K562 (cell line): ENCODE data around the gene SYS1. TPM values are rescaled to one million over a fixed set of nuclear protein-coding genes. Genes with fewer than 3 reads are reported as not detected.

Experiments
- ATF3 ChIP-seq, 2 experiments: fragments of 450-650 bp in 1 of 2; sonication (generic) in 1 of 2; formaldehyde crosslinking in 1 of 2; IDR thresholded peaks in 1 of 2; conservative IDR thresholded peaks in 1 of 2; 2 replicates each; pipeline versions ENCODE4 v1.6.1 to v1.8.1; 2016 to 2023; ENCODE audit warnings: mild to moderate bottlenecking in 2 of 2, moderate library complexity in 2 of 2, inconsistent platforms in 1 of 2, missing genetic modification reagents in 1 of 2
- ATF7 ChIP-seq: fragments of 450-650 bp; IDR thresholded peaks from 2 replicates; pipeline ENCODE4 v1.7.1; 2014; ENCODE audit warnings: mild to moderate bottlenecking, moderate library complexity
- ETV5 ChIP-seq: sonication (generic); formaldehyde crosslinking; IDR thresholded peaks from 2 replicates; pipeline ENCODE4 v1.4.0; 2020; ENCODE audit warnings: low read depth, mild to moderate bottlenecking, missing genetic modification reagents
- HDAC2 ChIP-seq: fragments of 450-650 bp; IDR thresholded peaks from 2 replicates; pipeline ENCODE4 v1.6.1; 2016; ENCODE audit warnings: mild to moderate bottlenecking
- KDM1A ChIP-seq, 2 experiments: fragments of 450-650 bp; IDR thresholded peaks; 2 replicates each; pipeline ENCODE4 v1.6.1; 2016; ENCODE audit warnings: mild to moderate bottlenecking in 2 of 2
- NCOA1 ChIP-seq: fragments of 450-650 bp; IDR thresholded peaks from 2 replicates; pipeline ENCODE4 v1.6.1; 2016; ENCODE audit warnings: low read depth
- SOX6 ChIP-seq: fragments of 450-650 bp; IDR thresholded peaks from 2 replicates; pipeline ENCODE4 v1.6.1; 2014; ENCODE audit warnings: mild to moderate bottlenecking
- SRF ChIP-seq, 2 experiments: fragments of 250-450, 450-650 bp in 1 of 2; sonication (Bioruptor Pico) in 1 of 2; sonication (generic) in 1 of 2; formaldehyde crosslinking; IDR thresholded peaks; 2 replicates each; pipeline versions ENCODE4 v1.5.0 to v1.5.1; 2020 to 2022; ENCODE audit warnings: mild to moderate bottlenecking in 1 of 2, missing genetic modification reagents in 1 of 2
- STAT5A ChIP-seq: IDR thresholded peaks from 2 replicates; pipeline ENCODE4 v1.6.1; 2012; ENCODE audit warnings: low read length, inconsistent platforms, borderline replicate concordance
- ZBTB2 ChIP-seq: fragments of 450-650 bp; IDR thresholded peaks from 2 replicates; pipeline ENCODE4 v1.6.1; 2016; ENCODE audit warnings: antibody characterized with exemption
- ZEB2 ChIP-seq: fragments of 450-650 bp; IDR thresholded peaks from 2 replicates; pipeline ENCODE4 v1.6.1; 2016
- ZNF277 ChIP-seq: fragments of 250-450 bp; sonication (Bioruptor Pico); IDR thresholded peaks from 2 replicates; pipeline ENCODE4 v1.8.0; 2022; ENCODE audit warnings: inconsistent platforms, mild to moderate bottlenecking, moderate library complexity, borderline replicate concordance
- ZNF395 ChIP-seq: fragments of 200-800 bp; sonication (Bioruptor generic); IDR thresholded peaks from 2 replicates; pipeline ENCODE4 v1.6.1; 2017; ENCODE audit warnings: missing genetic modification characterization, missing compliant biosample characterization
- ZNF408 ChIP-seq: fragments of 250-450 bp; sonication (Bioruptor Pico); IDR thresholded peaks from 2 replicates; pipeline ENCODE4 v1.4.0; 2020; ENCODE audit warnings: low read depth, mild to moderate bottlenecking, moderate library complexity
- ZNF445 ChIP-seq: fragments of 250-450 bp; sonication (Bioruptor Pico); IDR thresholded peaks from 2 replicates; pipeline ENCODE4 v1.4.0; 2020; ENCODE audit warnings: low read depth, mild to moderate bottlenecking, moderate library complexity
- ZNF584 ChIP-seq: fragments of 200-800 bp; sonication (Bioruptor generic); IDR thresholded peaks from 2 replicates; pipeline ENCODE4 v1.6.1; 2016; ENCODE audit warnings: low read depth, mild to moderate bottlenecking, missing genetic modification characterization, missing compliant biosample characterization
- ZNF592 ChIP-seq: fragments of 450-650 bp; IDR thresholded peaks from 2 replicates; pipeline ENCODE4 v1.6.1; 2017; ENCODE audit warnings: antibody characterized with exemption, mild to moderate bottlenecking
- polyA plus RNA-seq, 8 experiments: library from polyadenylated mRNA; depleted of rRNA in 4 of 8; stranded (reverse) in 5 of 8; unstranded in 3 of 8; fragments of >200 nt; fragmentation: Nextera tagmentation in 2 of 8; fragmentation: Illumina TruSeq in 1 of 8; extraction: Ambion mirVana in 2 of 8; extraction: Trizol in 1 of 8; gene quantifications; 2 replicates each; pipeline versions ENCODE4 v1.2.1 to v1.2.3, GENCODE V29; 2011 to 2014; ENCODE audit warnings: inconsistent platforms in 1 of 8, missing spikeins in 1 of 8
- total RNA-seq, 7 experiments: library from RNA; depleted of rRNA in 6 of 7; stranded (reverse); fragments of >200 nt in 6 of 7; fragmentation: Illumina TruSeq in 2 of 7; extraction: Trizol in 2 of 7; gene quantifications; 2 replicates each; pipeline versions ENCODE4 v1.2.1 to v1.2.3, GENCODE V29; 2011 to 2021; ENCODE audit warnings: low replicate concordance in 1 of 7

SYS1 gene
- total and polyA plus RNA-seq, 9 of the 15 experiments (the other 6 are each of a cell fraction or from before 2014, with no cell fraction given) = 11.1 to 25.2 (median 17.5) TPM

GRCh38 chr20:45337367-45338120 lies 25.4 kb upstream of the SYS1 start (continued):
- TF ChIP-seq ZNF395 (CRISPR knock-in tag) (peak; percentile 61; the same call in 1 of the 2 replicates), ZNF584 (CRISPR knock-in tag) (no peak), ETV5 (CRISPR knock-in tag) (0 out of 2 replicates have a peak, but pooled peaks have one; percentile 23), ZBTB2 (peak; percentile 83; the same call in 1 of the 2 replicates), SRF (CRISPR knock-in tag; IDR thresholded peaks at IDR 0.05) (no peak), HDAC2 (peak; percentile 71; the same call in 1 of the 2 replicates), STAT5A (peak; percentile 37; the same call in 1 of the 2 replicates), ATF3 (IDR thresholded peaks at IDR 0.05) (peak; percentile 67), ATF3 (CRISPR knock-in tag; conservative IDR thresholded peaks at IDR 0.05) (no peak), NCOA1 (peak; percentile 45; the same call in 1 of the 2 replicates), ATF7 (peak; percentile 51), ZNF592 (peak; percentile 55), ZNF408 (CRISPR knock-in tag) (no peak), ZNF445 (CRISPR knock-in tag) (no peak), KDM1A (IDR thresholded peaks at IDR 0.05) (peak; percentile 70 to 75), ZNF277 (no peak), SOX6 (peak; percentile 76), ZEB2 (peak; percentile 61; the same call in 1 of the 2 replicates)
